H9 (cell line): Measurements from ENCODE around the gene GABRD. TPM values are rescaled to one million over a fixed set of nuclear protein-coding genes. Genes with fewer than 3 reads are reported as not detected.

Experiments used
- DNase-seq: peaks from one replicate; pipeline ENCODE4 v3.0.0-alpha.2; 2017
- H2AFZ ChIP-seq: one replicate; pipeline ENCODE4 v1.6.1; 2013; ENCODE audit warnings: mild to moderate bottlenecking, low read length, control low read depth, moderate library complexity
- H2AK5ac ChIP-seq: 2 replicates; pipeline ENCODE4 v1.6.1; 2013; ENCODE audit warnings: low read length, control low read depth, mixed read lengths; ENCODE audit not compliant: insufficient read length
- H2BK120ac ChIP-seq: one replicate; pipeline ENCODE4 v1.6.1; 2013; ENCODE audit warnings: low read depth, mild to moderate bottlenecking, low read length, control low read depth, inconsistent platforms; ENCODE audit not compliant: poor library complexity, severe bottlenecking
- H2BK12ac ChIP-seq: 2 replicates; pipeline ENCODE4 v1.6.1; 2013; ENCODE audit warnings: low read length, control low read depth, mixed read lengths, low read depth; ENCODE audit not compliant: insufficient read length
- H2BK15ac ChIP-seq: 2 replicates; pipeline ENCODE4 v1.6.1; 2013; ENCODE audit warnings: low read depth, low read length, control low read depth
- H2BK20ac ChIP-seq: one replicate; pipeline ENCODE4 v1.6.1; 2013; ENCODE audit warnings: low read depth, mild to moderate bottlenecking, low read length, control low read depth, inconsistent platforms; ENCODE audit not compliant: poor library complexity, severe bottlenecking
- H2BK5ac ChIP-seq: 2 replicates; pipeline ENCODE4 v1.6.1; 2013; ENCODE audit warnings: low read length, control low read depth, mixed read lengths; ENCODE audit not compliant: insufficient read length
- H3K14ac ChIP-seq: 2 replicates; pipeline ENCODE4 v1.6.1; 2013; ENCODE audit warnings: low read length, control low read depth; ENCODE audit not compliant: insufficient read depth
- H3K18ac ChIP-seq: 2 replicates; pipeline ENCODE4 v1.6.1; 2013; ENCODE audit warnings: low read depth, mild to moderate bottlenecking, mixed read lengths, low read length, control low read depth; ENCODE audit not compliant: insufficient read length
- H3K23ac ChIP-seq: 2 replicates; pipeline ENCODE4 v1.6.1; 2013; ENCODE audit warnings: low read length, control low read depth, mixed read lengths, low read depth; ENCODE audit not compliant: insufficient read length
- H3K23me2 ChIP-seq: 2 replicates; pipeline ENCODE4 v1.6.1; 2013; ENCODE audit warnings: low read depth, mild to moderate bottlenecking, mixed read lengths, low read length, control low read depth; ENCODE audit not compliant: insufficient read length, poor library complexity, severe bottlenecking
- H3K27ac ChIP-seq: 2 replicates; pipeline ENCODE4 v1.5.1; 2013; ENCODE audit warnings: low read length, control low read depth, mixed read lengths, low read depth; ENCODE audit not compliant: insufficient read length
- H3K27me3 ChIP-seq: 2 replicates; pipeline ENCODE4 v1.6.1; 2013; ENCODE audit warnings: low read length, control low read depth, inconsistent platforms; ENCODE audit not compliant: insufficient read depth
- H3K4ac ChIP-seq: 2 replicates; pipeline ENCODE4 v1.6.1; 2013; ENCODE audit warnings: low read depth, mild to moderate bottlenecking, control low read depth, inconsistent platforms, low read length, moderate library complexity
- H3K4me1 ChIP-seq: 2 replicates; pipeline ENCODE4 v1.6.1; 2013; ENCODE audit warnings: low read length, control low read depth, inconsistent platforms; ENCODE audit not compliant: insufficient read depth
- H3K4me2 ChIP-seq: 2 replicates; pipeline ENCODE4 v1.6.1; 2013; ENCODE audit warnings: low read length, control low read depth, mixed read lengths; ENCODE audit not compliant: insufficient read length, insufficient read depth
- H3K56ac ChIP-seq: 2 replicates; pipeline ENCODE4 v1.6.1; 2013; ENCODE audit warnings: low read depth, mild to moderate bottlenecking, mixed read lengths, low read length, control low read depth; ENCODE audit not compliant: insufficient read length
- H3K79me1 ChIP-seq: 2 replicates; pipeline ENCODE4 v1.6.1; 2013; ENCODE audit warnings: low read depth, mild to moderate bottlenecking, moderate library complexity, low read length, control low read depth, inconsistent platforms; ENCODE audit not compliant: insufficient read depth, poor library complexity, severe bottlenecking
- H3K79me2 ChIP-seq: 2 replicates; pipeline ENCODE4 v1.6.1; 2013; ENCODE audit warnings: low read length, control low read depth, inconsistent platforms; ENCODE audit not compliant: insufficient read depth
- H3K9ac ChIP-seq: 2 replicates; pipeline ENCODE4 v1.6.1; 2013; ENCODE audit warnings: low read length, control low read depth, mixed read lengths; ENCODE audit not compliant: insufficient read length; ENCODE audit errors: extremely low read depth
- H3K9me3 ChIP-seq: one replicate; pipeline ENCODE4 v1.6.1; 2013; ENCODE audit warnings: low read depth, low read length, inconsistent platforms; ENCODE audit not compliant: control insufficient read depth
- H3T11ph ChIP-seq: one replicate; pipeline ENCODE4 v1.6.1; 2013; ENCODE audit warnings: mild to moderate bottlenecking, low read length, control low read depth, inconsistent platforms
- H4K20me1 ChIP-seq: one replicate; pipeline ENCODE4 v1.6.1; 2013; ENCODE audit not compliant: control insufficient read depth, insufficient read length, insufficient read depth
- H4K5ac ChIP-seq: 2 replicates; pipeline ENCODE4 v1.6.1; 2013; ENCODE audit warnings: low read depth, mild to moderate bottlenecking, mixed read lengths, low read length, control low read depth; ENCODE audit not compliant: insufficient read length
- H4K8ac ChIP-seq: replicated peaks from 2 replicates; pipeline ENCODE4 v1.6.1; 2013; ENCODE audit warnings: low read length, control low read depth, mixed read lengths, low read depth; ENCODE audit not compliant: insufficient read length
- H4K91ac ChIP-seq: 2 replicates; pipeline ENCODE4 v1.6.1; 2013; ENCODE audit warnings: low read depth, mild to moderate bottlenecking, moderate library complexity, mixed read lengths, low read length, control low read depth; ENCODE audit not compliant: insufficient read length
- H3K27ac Mint-ChIP-seq, 3 experiments: 2 replicates in 2 of 3; 3 replicates in 1 of 3; pipeline ENCODE4 v1.8.0; 2020 to 2021; ENCODE audit warnings: mixed read lengths in 3 of 3, mild to moderate bottlenecking in 1 of 3, moderate library complexity in 1 of 3
- H3K27me3 Mint-ChIP-seq: 2 replicates; pipeline ENCODE4 v1.8.0; 2021; ENCODE audit warnings: low read depth, mild to moderate bottlenecking, moderate library complexity, mixed read lengths
- H3K36me3 Mint-ChIP-seq, 3 experiments: 2 replicates in 2 of 3; 3 replicates in 1 of 3; pipeline ENCODE4 v1.8.0; 2020 to 2021; ENCODE audit warnings: low read depth in 3 of 3, mixed read lengths in 3 of 3; ENCODE audit not compliant: insufficient read depth in 1 of 3
- H3K4me1 Mint-ChIP-seq, 2 experiments: 2 replicates each; pipeline ENCODE4 v1.8.0; 2020; ENCODE audit warnings: mixed read lengths in 2 of 2
- H3K4me3 Mint-ChIP-seq, 2 experiments: 2 replicates in 1 of 2; 3 replicates in 1 of 2; pipeline ENCODE4 v1.8.0; 2020 to 2021; ENCODE audit warnings: mild to moderate bottlenecking in 2 of 2, mixed read lengths in 2 of 2, moderate library complexity in 1 of 2
- H3K9me3 Mint-ChIP-seq, 2 experiments: 2 replicates in 1 of 2; 3 replicates in 1 of 2; pipeline ENCODE4 v1.8.0; 2020; ENCODE audit warnings: mild to moderate bottlenecking in 2 of 2, mixed read lengths in 2 of 2, moderate library complexity in 1 of 2
- CTCF ChIP-seq: fragments of 200-600 bp; sonication (generic); conservative IDR thresholded peaks from 3 replicates; pipeline ENCODE4 v1.8.0; 2021; ENCODE audit warnings: antibody characterized with exemption, mild to moderate bottlenecking
- WGBS: extraction: QIAGEN DNeasy Blood & Tissue Kit; methylation state at CpG from one replicate; pipeline ENCODE4 v1.1.7; 2013; ENCODE audit warnings: missing lambda C conversion rate, low lambda C conversion rate, mixed read lengths; ENCODE audit not compliant: insufficient read length; ENCODE audit errors: extremely low coverage; 5-methylcytosine and 5-hydroxymethylcytosine counted together
- total RNA-seq: library from RNA; stranded (reverse); gene quantifications from 2 replicates; pipeline ENCODE4 v1.2.1, GENCODE V29; 2021

Gene GABRD
- total RNA-seq, 1 experiment from 2014 or later = 0.59 TPM

GRCh38 chr1:2065699-2066098, 46.6 kb downstream of the GABRD start:
- Histone ChIP-seq H3K4me1 (no peaks in the 10 kb centered on the region), H4K91ac (no peak overlapping the region), H3K9ac (no peak overlapping the region), H4K5ac (no peak overlapping the region), H3K9me3 (no peaks in the 10 kb centered on the region), H3K18ac (no peak overlapping the region), H2AK5ac (no peak overlapping the region), H3K4ac (no peak overlapping the region), H2BK20ac (no peak overlapping the region), H2BK15ac (no peak overlapping the region), H3K4me2 (no peak overlapping the region), H3K79me2 (no peaks in the 10 kb centered on the region), H3K27me3 (no peaks in the 10 kb centered on the region), H4K20me1 (no peaks in the 10 kb centered on the region), H3K14ac (no peak overlapping the region), H3K23me2 (no peaks in the 10 kb centered on the region), H2BK120ac (no peak overlapping the region), H2BK12ac (no peak overlapping the region), H3T11ph (no peak overlapping the region), H3K23ac (no peak overlapping the region), H3K27ac (no peak overlapping the region), H2AFZ (no peak overlapping the region), H3K56ac (no peak overlapping the region), H3K79me1 (no peaks in the 10 kb centered on the region), H2BK5ac (no peak overlapping the region), H4K8ac (no peak overlapping the region)
- no peak for DNase-seq
- Mint-ChIP-seq H3K27ac (no peak overlapping the region), H3K27me3 (no peaks in the 10 kb centered on the region), H3K9me3 (peaks cover 8 to 11% of the 10 kb centered on the region in 2 experiments; a peak in 4 of 5 replicates), H3K4me3 (no peak overlapping the region), H3K4me1 (no peaks in the 10 kb centered on the region), H3K36me3 (peaks cover 34 to 48% (median 35%) of the 10 kb centered on the region in 3 experiments)
- no peak for TF ChIP-seq CTCF
- WGBS = no CpG with 5 or more reads among the region's 4 CpGs
